ENCODE measurements around the gene PKD1L1.

DNA sequence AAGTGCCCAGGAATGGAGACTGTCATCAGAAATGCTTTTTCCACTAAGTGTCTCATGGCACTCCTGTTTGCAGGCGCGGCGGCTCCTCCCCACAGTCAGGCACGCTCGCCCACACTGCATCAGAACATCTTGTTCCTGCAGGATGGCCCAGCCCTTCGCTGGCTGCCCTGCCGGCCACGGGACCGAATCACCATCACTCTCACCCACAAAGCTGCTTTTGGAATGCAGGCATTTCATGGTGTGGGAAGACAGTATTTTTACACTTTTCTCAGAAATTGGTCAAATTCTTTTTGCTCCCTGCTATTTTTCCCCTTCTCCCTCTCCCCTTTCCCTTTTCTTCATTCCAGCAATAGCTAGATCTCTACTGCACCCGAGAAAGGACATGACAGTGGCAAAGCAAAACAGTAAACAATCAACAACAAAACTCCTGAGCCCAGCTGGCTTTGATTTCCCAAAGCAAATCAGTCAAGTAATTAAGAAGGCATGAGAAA lies 190.3 kb downstream of the PKD1L1 start:
- TF ChIP-seq, protein P1, sequence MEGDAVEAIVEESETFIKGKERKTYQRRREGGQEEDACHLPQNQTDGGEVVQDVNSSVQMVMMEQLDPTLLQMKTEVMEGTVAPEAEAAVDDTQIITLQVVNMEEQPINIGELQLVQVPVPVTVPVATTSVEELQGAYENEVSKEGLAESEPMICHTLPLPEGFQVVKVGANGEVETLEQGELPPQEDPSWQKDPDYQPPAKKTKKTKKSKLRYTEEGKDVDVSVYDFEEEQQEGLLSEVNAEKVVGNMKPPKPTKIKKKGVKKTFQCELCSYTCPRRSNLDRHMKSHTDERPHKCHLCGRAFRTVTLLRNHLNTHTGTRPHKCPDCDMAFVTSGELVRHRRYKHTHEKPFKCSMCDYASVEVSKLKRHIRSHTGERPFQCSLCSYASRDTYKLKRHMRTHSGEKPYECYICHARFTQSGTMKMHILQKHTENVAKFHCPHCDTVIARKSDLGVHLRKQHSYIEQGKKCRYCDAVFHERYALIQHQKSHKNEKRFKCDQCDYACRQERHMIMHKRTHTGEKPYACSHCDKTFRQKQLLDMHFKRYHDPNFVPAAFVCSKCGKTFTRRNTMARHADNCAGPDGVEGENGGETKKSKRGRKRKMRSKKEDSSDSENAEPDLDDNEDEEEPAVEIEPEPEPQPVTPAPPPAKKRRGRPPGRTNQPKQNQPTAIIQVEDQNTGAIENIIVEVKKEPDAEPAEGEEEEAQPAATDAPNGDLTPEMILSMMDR (IDR thresholded peaks at IDR 0.05) = no peak
- no peak for TF ChIP-seq POLR2A (IDR thresholded peaks at IDR 0.05)
